Right atrium auricular region (tissue), 2 donors: ENCODE measurements around the gene TPM4. TPM values are rescaled to one million over a fixed set of nuclear protein-coding genes. Genes with fewer than 3 reads are reported as not detected.

Source experiments
- DNase-seq: peaks from one replicate; pipeline ENCODE4 v3.0.0-alpha.2; 2019; ENCODE audit warnings: low spot score
- H3K27ac ChIP-seq, 2 donors: fragments of 200-600 bp; sonication (generic); 1 replicate in 1 of 2; 2 replicates in 1 of 2; pipeline ENCODE4 v1.5.1; 2016 to 2019
- H3K27me3 ChIP-seq, 2 donors: fragments of 200-600 bp; sonication (generic); one replicate each; pipeline versions ENCODE4 v1.5.1 to v1.6.0; 2017 to 2019
- H3K36me3 ChIP-seq: fragments of 200-600 bp; sonication (generic); one replicate; pipeline ENCODE4 v1.5.1; 2016
- H3K4me1 ChIP-seq, 2 donors: fragments of 200-600 bp; sonication (generic); one replicate each; pipeline versions ENCODE4 v1.5.1 to v1.6.0; 2017 to 2019
- H3K4me3 ChIP-seq, 2 donors: fragments of 200-600 bp; sonication (generic); 1 replicate in 1 of 2; 2 replicates in 1 of 2; pipeline ENCODE4 v1.5.1; 2017 to 2019; ENCODE audit warnings: mild to moderate bottlenecking in 1 of 2, moderate library complexity in 1 of 2
- H3K9me3 ChIP-seq, 2 donors: fragments of 200-600 bp; sonication (generic); one replicate each; pipeline ENCODE4 v1.5.1; 2019
- CTCF ChIP-seq, 2 donors: fragments of 200-600 bp; sonication (generic); IDR thresholded peaks; one replicate each; pipeline ENCODE4 v1.5.1; 2019; ENCODE audit warnings: antibody characterized with exemption in 2 of 2
- total RNA-seq, 2 donors: library from RNA; depleted of rRNA; stranded (reverse); fragments of >200 nt; gene quantifications; one replicate each; pipeline ENCODE4 v1.1.0, GENCODE V29; 2016

Gene TPM4
- total RNA-seq, 2 donors from 2014 or later, result 163 to 194 TPM

GRCh38 chr19:16051254-16052025, 24.9 kb upstream of the TPM4 start:
- H3K4me1 ChIP-seq, result no peaks in the 10 kb centered on the region
- no peaks in the 10 kb centered on the region for H3K27me3 ChIP-seq
- H3K4me3 ChIP-seq, result no peak overlapping the region
- no peak for TF ChIP-seq CTCF (IDR thresholded peaks at IDR 0.05)
- no peaks in the 10 kb centered on the region for H3K36me3 ChIP-seq
- H3K27ac ChIP-seq, result no peak overlapping the region
- DNase-seq, result no peak
- peaks cover 0 to 12% of the 10 kb centered on the region in 2 donors for H3K9me3 ChIP-seq

GRCh38 chr19:16052353-16052752, 23.9 kb upstream of the TPM4 start:
- no peaks in the 10 kb centered on the region for H3K4me1 ChIP-seq
- no peak for TF ChIP-seq CTCF (IDR thresholded peaks at IDR 0.05)
- H3K27me3 ChIP-seq, result no peaks in the 10 kb centered on the region
- no peak for DNase-seq
- H3K27ac ChIP-seq, result no peak overlapping the region
- peaks cover 0 to 16% of the 10 kb centered on the region in 2 donors for H3K9me3 ChIP-seq
- no peak overlapping the region for H3K4me3 ChIP-seq
- no peaks in the 10 kb centered on the region for H3K36me3 ChIP-seq

GRCh38 chr19:16057062-16057461, 19.2 kb upstream of the TPM4 start:
- no peak for TF ChIP-seq CTCF (IDR thresholded peaks at IDR 0.05)
- H3K27me3 ChIP-seq, result no peaks in the 10 kb centered on the region

GRCh38 chr19:16060294-16060693, 16.0 kb upstream of the TPM4 start:
- no peak for TF ChIP-seq CTCF (IDR thresholded peaks at IDR 0.05)
- peaks cover 0 to 25% of the 10 kb centered on the region in 2 donors for H3K9me3 ChIP-seq
- H3K36me3 ChIP-seq, result no peaks in the 10 kb centered on the region
- no peak overlapping the region for H3K27ac ChIP-seq
- no peaks in the 10 kb centered on the region for H3K4me1 ChIP-seq
- no peaks in the 10 kb centered on the region for H3K27me3 ChIP-seq
- no peak overlapping the region for H3K4me3 ChIP-seq
- DNase-seq, result no peak

More at GRCh38 chr19:16057062-16057461, 19.2 kb upstream of the TPM4 start:
- no peak overlapping the region for H3K27ac ChIP-seq
- H3K4me1 ChIP-seq, result no peaks in the 10 kb centered on the region
- H3K36me3 ChIP-seq, result no peaks in the 10 kb centered on the region
- H3K4me3 ChIP-seq, result no peak overlapping the region
- H3K9me3 ChIP-seq, result peaks cover 0 to 24% of the 10 kb centered on the region in 2 donors
- DNase-seq, result no peak

GRCh38 chr19:16061943-16062342, 14.4 kb upstream of the TPM4 start:
- no peak overlapping the region for H3K4me3 ChIP-seq
- TF ChIP-seq CTCF (IDR thresholded peaks at IDR 0.05), result no peak
- peaks cover 0 to 14% of the 10 kb centered on the region in 2 donors for H3K9me3 ChIP-seq
- no peaks in the 10 kb centered on the region for H3K36me3 ChIP-seq
- no peak for DNase-seq
- H3K27ac ChIP-seq, result no peak overlapping the region
- no peaks in the 10 kb centered on the region for H3K4me1 ChIP-seq
- H3K27me3 ChIP-seq, result no peaks in the 10 kb centered on the region

- peak; percentile 67 to 80 for TF ChIP-seq CTCF (IDR thresholded peaks at IDR 0.05)
- Histone ChIP-seq H3K4me1 (peaks cover 0 to 5% of the 10 kb centered on the region in 2 donors), H3K27ac (no peak overlapping the region), H3K27me3 (no peaks in the 10 kb centered on the region), H3K9me3 (peaks cover 0 to 11% of the 10 kb centered on the region in 2 donors), H3K4me3 (no peak overlapping the region), H3K36me3 (no peaks in the 10 kb centered on the region)
- no peak for DNase-seq
These were observed 13.5 kb upstream of the TPM4 start for GRCh38 chr19:16062789-16063188.
